Glutamatergic neuron (in vitro differentiated cells): Measurements from ENCODE around the gene PNPLA7. TPM values are rescaled to one million over a fixed set of nuclear protein-coding genes. Genes with fewer than 3 reads are reported as not detected.

ENCODE experiments used
- DNase-seq: peaks from one replicate; pipeline ENCODE4 v3.0.0; 2022
- H3K27ac Mint-ChIP-seq: one replicate; pipeline ENCODE4 v1.8.0; 2020; ENCODE audit warnings: mild to moderate bottlenecking, mixed read lengths, inconsistent platforms; ENCODE audit not compliant: unreplicated experiment
- H3K27me3 Mint-ChIP-seq: one replicate; pipeline ENCODE4 v1.8.0; 2020; ENCODE audit warnings: mild to moderate bottlenecking, moderate library complexity, mixed read lengths, inconsistent platforms; ENCODE audit not compliant: unreplicated experiment
- H3K36me3 Mint-ChIP-seq: one replicate; pipeline ENCODE4 v1.8.0; 2020; ENCODE audit warnings: mild to moderate bottlenecking, mixed read lengths, inconsistent platforms; ENCODE audit not compliant: unreplicated experiment
- H3K4me1 Mint-ChIP-seq: one replicate; pipeline ENCODE4 v1.8.0; 2020; ENCODE audit warnings: mild to moderate bottlenecking, low read depth, mixed read lengths, inconsistent platforms; ENCODE audit not compliant: unreplicated experiment
- H3K4me3 Mint-ChIP-seq: one replicate; pipeline ENCODE4 v1.8.0; 2020; ENCODE audit warnings: mild to moderate bottlenecking, mixed read lengths, inconsistent platforms; ENCODE audit not compliant: unreplicated experiment
- H3K9me3 Mint-ChIP-seq: one replicate; pipeline ENCODE4 v1.8.0; 2020; ENCODE audit warnings: mild to moderate bottlenecking, moderate library complexity, mixed read lengths, inconsistent platforms; ENCODE audit not compliant: unreplicated experiment
- total RNA-seq: library from RNA; stranded (reverse); fragmentation: NEBNext Ultra II Directional; extraction: Animal tissue kit (Norgen Biotek cat#: 25700); gene quantifications from one replicate; pipeline ENCODE4 v1.2.1, GENCODE V29; 2021; ENCODE audit not compliant: unreplicated experiment
- TF ChIP-seq, protein P1 (sequence below): fragments of 200-600 bp; sonication (generic); IDR thresholded peaks from one replicate; pipeline ENCODE4 v1.5.0; 2021; ENCODE audit not compliant: partially characterized antibody, unreplicated experiment

Gene PNPLA7
- total RNA-seq, 1 donor from 2014 or later, result 6.7 TPM

DNA sequence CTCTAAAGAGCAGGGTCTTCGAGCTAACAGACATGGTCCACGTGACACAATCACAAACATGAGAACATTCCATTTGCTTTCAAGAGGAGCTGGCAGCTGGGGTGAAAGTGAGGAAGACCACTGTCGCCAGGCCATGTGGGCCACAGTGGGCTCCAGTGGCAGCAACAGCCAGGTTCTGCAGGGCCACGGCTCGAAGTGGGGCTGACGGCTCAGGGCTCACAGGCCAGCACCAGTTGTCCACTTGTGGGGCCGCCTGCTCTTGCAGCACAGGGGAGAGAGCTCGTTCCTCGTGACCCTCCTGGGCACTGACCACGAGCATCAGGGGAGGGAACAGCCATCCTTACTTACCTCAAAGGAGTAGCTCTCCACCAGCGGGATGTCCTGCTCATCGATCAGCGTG lies 38.1 kb upstream of the PNPLA7 start:
- DNase-seq, result no peak
- TF ChIP-seq, protein P1, sequence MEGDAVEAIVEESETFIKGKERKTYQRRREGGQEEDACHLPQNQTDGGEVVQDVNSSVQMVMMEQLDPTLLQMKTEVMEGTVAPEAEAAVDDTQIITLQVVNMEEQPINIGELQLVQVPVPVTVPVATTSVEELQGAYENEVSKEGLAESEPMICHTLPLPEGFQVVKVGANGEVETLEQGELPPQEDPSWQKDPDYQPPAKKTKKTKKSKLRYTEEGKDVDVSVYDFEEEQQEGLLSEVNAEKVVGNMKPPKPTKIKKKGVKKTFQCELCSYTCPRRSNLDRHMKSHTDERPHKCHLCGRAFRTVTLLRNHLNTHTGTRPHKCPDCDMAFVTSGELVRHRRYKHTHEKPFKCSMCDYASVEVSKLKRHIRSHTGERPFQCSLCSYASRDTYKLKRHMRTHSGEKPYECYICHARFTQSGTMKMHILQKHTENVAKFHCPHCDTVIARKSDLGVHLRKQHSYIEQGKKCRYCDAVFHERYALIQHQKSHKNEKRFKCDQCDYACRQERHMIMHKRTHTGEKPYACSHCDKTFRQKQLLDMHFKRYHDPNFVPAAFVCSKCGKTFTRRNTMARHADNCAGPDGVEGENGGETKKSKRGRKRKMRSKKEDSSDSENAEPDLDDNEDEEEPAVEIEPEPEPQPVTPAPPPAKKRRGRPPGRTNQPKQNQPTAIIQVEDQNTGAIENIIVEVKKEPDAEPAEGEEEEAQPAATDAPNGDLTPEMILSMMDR, result no peak
- Mint-ChIP-seq H3K4me1 (no peaks in the 10 kb centered on the region), H3K4me3 (peak overlapping the region; percentile 87), H3K27me3 (peaks cover 3% of the 10 kb centered on the region), H3K9me3 (peaks cover 4% of the 10 kb centered on the region), H3K27ac (no peak overlapping the region), H3K36me3 (no peaks in the 10 kb centered on the region)

GRCh38 chr9:137586854-137587253 lies 36.7 kb upstream of the PNPLA7 start:
- TF ChIP-seq, protein P1, result no peak
- no peaks in the 10 kb centered on the region for H3K4me1 Mint-ChIP-seq
- peaks cover 4% of the 10 kb centered on the region for H3K9me3 Mint-ChIP-seq
- H3K27me3 Mint-ChIP-seq, result peaks cover 3% of the 10 kb centered on the region
- no peak overlapping the region for H3K27ac Mint-ChIP-seq
- DNase-seq, result no peak
- H3K36me3 Mint-ChIP-seq, result no peaks in the 10 kb centered on the region
- H3K4me3 Mint-ChIP-seq, result no peak overlapping the region

DNA sequence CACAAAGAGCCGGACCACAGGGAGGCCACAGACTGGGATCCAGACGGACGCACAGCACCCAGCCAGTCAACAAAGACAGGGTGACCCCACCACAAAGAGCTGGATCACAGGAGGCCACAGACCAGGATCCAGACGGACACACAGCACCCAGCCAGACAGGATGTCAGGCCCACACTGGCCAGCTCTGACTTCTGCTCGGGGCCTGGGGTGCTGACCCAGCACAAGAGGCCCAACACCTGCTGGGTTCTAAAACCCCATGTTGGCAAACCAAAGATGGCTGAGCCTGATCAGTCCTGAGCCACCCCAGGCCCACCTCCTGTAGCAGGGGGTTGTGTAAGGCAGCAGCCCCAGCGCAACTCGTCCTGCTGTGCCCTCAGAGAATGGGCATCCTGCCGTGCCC lies 33.8 kb upstream of the PNPLA7 start:
- Mint-ChIP-seq H3K9me3 (peaks cover 1% of the 10 kb centered on the region), H3K36me3 (no peaks in the 10 kb centered on the region), H3K27ac (no peak overlapping the region), H3K27me3 (peaks cover 2% of the 10 kb centered on the region), H3K4me3 (no peak overlapping the region), H3K4me1 (peaks cover 3% of the 10 kb centered on the region)
- no peak for DNase-seq
- TF ChIP-seq, protein P1, result no peak

DNA sequence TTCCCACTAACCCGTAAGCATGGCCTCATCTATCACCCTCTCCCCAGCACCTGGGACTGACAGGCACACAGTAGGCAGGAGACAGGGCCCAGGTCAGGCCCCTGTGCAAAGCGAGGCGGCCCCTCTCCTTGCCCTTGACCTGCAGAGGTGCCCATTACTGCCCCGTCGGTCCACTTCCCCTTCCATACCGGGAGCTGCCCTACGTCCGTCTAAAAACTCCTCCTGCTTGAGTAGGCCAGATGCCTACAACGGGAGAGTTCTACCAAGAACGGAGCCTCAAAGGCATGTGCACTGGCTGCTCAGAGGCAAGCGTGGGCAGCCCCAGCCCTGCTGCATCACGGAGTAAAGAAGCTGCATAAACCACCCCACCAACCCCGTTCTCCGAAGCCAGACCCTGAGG lies 33.1 kb upstream of the PNPLA7 start:
- Mint-ChIP-seq H3K4me3 (no peak overlapping the region), H3K9me3 (peaks cover 1% of the 10 kb centered on the region), H3K36me3 (no peaks in the 10 kb centered on the region), H3K27me3 (peaks cover 2% of the 10 kb centered on the region), H3K4me1 (peaks cover 3% of the 10 kb centered on the region), H3K27ac (peak overlapping the region; percentile 22)
- DNase-seq, result no peak
- TF ChIP-seq, protein P1, result no peak

DNA sequence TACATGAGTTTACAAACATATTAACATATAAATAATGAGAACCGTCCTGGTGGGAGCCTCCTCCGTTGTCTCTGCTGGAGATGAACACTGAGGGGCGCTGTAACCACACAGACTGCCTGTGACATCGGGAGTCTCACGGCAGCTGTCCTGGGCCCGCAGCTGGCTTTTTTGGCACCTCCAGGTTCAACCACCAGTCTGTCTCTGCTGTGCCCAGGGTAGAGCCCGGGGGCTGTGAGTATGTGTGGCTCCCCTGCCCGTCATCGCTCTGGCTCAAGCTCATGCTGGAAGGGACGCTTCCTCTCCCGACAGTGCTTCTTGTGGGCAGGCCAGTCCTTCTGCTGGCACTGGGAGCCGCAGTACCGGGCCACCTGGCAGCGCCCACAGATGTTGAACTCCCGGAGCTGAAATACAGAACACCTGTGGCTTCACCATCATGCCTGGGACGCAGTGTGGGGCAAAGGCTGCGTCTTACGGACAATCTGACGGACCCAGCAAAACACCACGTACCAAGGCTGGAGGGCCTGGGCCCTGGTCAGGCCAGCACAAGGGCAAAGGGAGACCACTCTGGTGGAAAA lies 32.2 kb upstream of the PNPLA7 start:
- H3K27me3 Mint-ChIP-seq, result peaks cover 2% of the 10 kb centered on the region
- TF ChIP-seq, protein P1, result no peak
- peak; percentile 53 for DNase-seq
- H3K4me1 Mint-ChIP-seq, result peaks cover 5% of the 10 kb centered on the region
- no peaks in the 10 kb centered on the region for H3K36me3 Mint-ChIP-seq
- peaks cover 1% of the 10 kb centered on the region for H3K9me3 Mint-ChIP-seq
- no peak overlapping the region for H3K4me3 Mint-ChIP-seq
- H3K27ac Mint-ChIP-seq, result no peak overlapping the region
